OCI-LY1 (cell line): ENCODE results near the gene PLEKHO2.
"Not testable (repeated sequence)": the region's sequence is repeated elsewhere in the genome, so short reads cannot be mapped to it uniquely, and the experiment has no call there.

ENCODE experiments used
- H2AFZ ChIP-seq: fragments of 200-600 bp; sonication (generic), shearing (Covaris generic); 2 replicates; pipeline ENCODE4 v1.6.0; 2014; ENCODE audit warnings: antibody characterized with exemption, mild to moderate bottlenecking, low read length
- H3F3A ChIP-seq: fragments of 200-600 bp; sonication (generic), shearing (Covaris generic); 2 replicates; pipeline ENCODE4 v1.6.0; 2014; ENCODE audit warnings: mild to moderate bottlenecking, antibody characterized with exemption, low read length, moderate library complexity; ENCODE audit not compliant: insufficient read depth
- H3K27ac ChIP-seq: fragments of 200-600 bp; sonication (generic); 2 replicates; pipeline ENCODE4 v1.5.1; 2014; ENCODE audit warnings: low read length, mixed run types, mild to moderate bottlenecking, low read depth; ENCODE audit not compliant: poor library complexity, severe bottlenecking
- H3K27me3 ChIP-seq: fragments of 200-600 bp; sonication (generic); 2 replicates; pipeline ENCODE4 v1.6.0; 2014; ENCODE audit warnings: antibody characterized with exemption, mild to moderate bottlenecking, low read length, moderate library complexity; ENCODE audit not compliant: insufficient read depth
- H3K36me3 ChIP-seq: fragments of 200-600 bp; sonication (generic); 2 replicates; pipeline ENCODE4 v1.6.1; 2014; ENCODE audit warnings: mild to moderate bottlenecking, antibody characterized with exemption, low read length, moderate library complexity, mixed read lengths; ENCODE audit not compliant: insufficient read depth
- H3K4me1 ChIP-seq: fragments of 200-600 bp; sonication (generic); 2 replicates; pipeline ENCODE4 v1.5.1; 2014; ENCODE audit warnings: mild to moderate bottlenecking, low read length, moderate library complexity; ENCODE audit not compliant: insufficient read depth, severe bottlenecking
- H3K4me2 ChIP-seq: fragments of 200-600 bp; sonication (generic), shearing (Covaris generic); 2 replicates; pipeline ENCODE4 v1.6.1; 2014; ENCODE audit warnings: low read length
- H3K4me3 ChIP-seq: fragments of 200-600 bp; sonication (generic); 2 replicates; pipeline ENCODE4 v1.5.1; 2014; ENCODE audit warnings: low read length, low read depth, mild to moderate bottlenecking, mixed read lengths; ENCODE audit not compliant: poor library complexity, severe bottlenecking
- H3K79me2 ChIP-seq: fragments of 200-600 bp; shearing (Covaris generic); 2 replicates; pipeline ENCODE4 v1.6.1; 2016; ENCODE audit warnings: mixed run types, low read length, mixed read lengths; ENCODE audit not compliant: insufficient read depth
- H3K9ac ChIP-seq: fragments of 200-600 bp; sonication (generic), shearing (Covaris generic); 2 replicates; pipeline ENCODE4 v1.6.1; 2014; ENCODE audit warnings: mild to moderate bottlenecking, low read length, mixed read lengths
- H3K9me2 ChIP-seq: fragments of 200-600 bp; sonication (generic), shearing (Covaris generic); 2 replicates; pipeline ENCODE4 v1.6.1; 2014; ENCODE audit warnings: low read depth, mild to moderate bottlenecking, low read length, mixed read lengths
- H3K9me3 ChIP-seq: fragments of 200-600 bp; shearing (Covaris generic); 2 replicates; pipeline ENCODE4 v1.6.1; 2014; ENCODE audit warnings: low read length, mixed read lengths
- H4K20me1 ChIP-seq: fragments of 200-600 bp; sonication (generic), shearing (Covaris generic); 2 replicates; pipeline ENCODE4 v1.6.0; 2016; ENCODE audit warnings: mild to moderate bottlenecking, low read length; ENCODE audit not compliant: insufficient read depth
- CTCF ChIP-seq: fragments of 200-600 bp; sonication (generic), shearing (Covaris generic); IDR thresholded peaks from 2 replicates; pipeline ENCODE4 v1.5.1; 2017; ENCODE audit warnings: mild to moderate bottlenecking, antibody characterized with exemption, low read length, moderate library complexity, mixed read lengths
- EZH2 ChIP-seq: fragments of 200-600 bp; sonication (generic), shearing (Covaris generic); IDR thresholded peaks from 2 replicates; pipeline ENCODE4 v1.8.0; 2017; ENCODE audit warnings: borderline replicate concordance, mixed run types, mild to moderate bottlenecking, antibody characterized with exemption, low read length, moderate library complexity, mixed read lengths

PLEKHO2 gene

GRCh38 chr15:64813075-64813474 is 28.6 kb upstream of the PLEKHO2 start:
- Histone ChIP-seq H3K79me2 (no peaks in the 10 kb centered on the region), H4K20me1 (no peaks in the 10 kb centered on the region), H3K9me3 (no peaks in the 10 kb centered on the region), H3K27me3 (peaks cover 1% of the 10 kb centered on the region; the same call in 1 of the 2 replicates), H3K9ac (no peak overlapping the region), H3K4me1 (no peaks in the 10 kb centered on the region), H3F3A (no peaks in the 10 kb centered on the region), H3K27ac (no peak overlapping the region), H3K4me3 (no peak overlapping the region), H3K36me3 (peaks cover 19% of the 10 kb centered on the region), H3K4me2 (no peak overlapping the region), H2AFZ (no peak overlapping the region), H3K9me2 (no peaks in the 10 kb centered on the region)
- TF ChIP-seq CTCF, result no peak
- no peak for TF ChIP-seq EZH2

GRCh38 chr15:64814283-64814682 is 27.4 kb upstream of the PLEKHO2 start:
- H3K9me3 ChIP-seq, H4K20me1 ChIP-seq, H3K9ac ChIP-seq, H3K4me3 ChIP-seq, H3K27ac ChIP-seq, H2AFZ ChIP-seq, H3F3A ChIP-seq, H3K79me2 ChIP-seq, H3K4me2 ChIP-seq, H3K4me1 ChIP-seq, H3K9me2 ChIP-seq, H3K27me3 ChIP-seq: not testable (repeated sequence)
- H3K36me3 ChIP-seq, result peaks cover 29% of the 10 kb centered on the region

- not testable (repeated sequence) for H3K9me2 ChIP-seq, H3K79me2 ChIP-seq, H3K27ac ChIP-seq, H3F3A ChIP-seq, H3K27me3 ChIP-seq, H3K9me3 ChIP-seq, H3K9ac ChIP-seq, H3K4me1 ChIP-seq, H4K20me1 ChIP-seq, H3K4me3 ChIP-seq, H2AFZ ChIP-seq, H3K4me2 ChIP-seq
- peaks cover 36% of the 10 kb centered on the region for H3K36me3 ChIP-seq
Measured at GRCh38 chr15:64814965-64815364, 26.8 kb upstream of the PLEKHO2 start.

- no peak overlapping the region for H3K9ac ChIP-seq
- H3K9me2 ChIP-seq, result no peaks in the 10 kb centered on the region
- no peaks in the 10 kb centered on the region for H3K27me3 ChIP-seq
- no peak overlapping the region for H3K27ac ChIP-seq
- H3K4me3 ChIP-seq, result no peak overlapping the region
- H4K20me1 ChIP-seq, result no peaks in the 10 kb centered on the region
- no peaks in the 10 kb centered on the region for H3F3A ChIP-seq
- H3K36me3 ChIP-seq, result peaks cover 50% of the 10 kb centered on the region
- no peaks in the 10 kb centered on the region for H3K79me2 ChIP-seq
- H2AFZ ChIP-seq, result no peak overlapping the region
- H3K9me3 ChIP-seq, result no peaks in the 10 kb centered on the region
- no peaks in the 10 kb centered on the region for H3K4me1 ChIP-seq
- no peak overlapping the region for H3K4me2 ChIP-seq
- no peak for TF ChIP-seq CTCF
- no peak for TF ChIP-seq EZH2
Measured at GRCh38 chr15:64816452-64816851, 25.3 kb upstream of the PLEKHO2 start.
